ENCODE measurements around the gene MAU2. TPM values are rescaled to one million over a fixed set of nuclear protein-coding genes. Genes with fewer than 3 reads are reported as not detected.

Gene MAU2
- total and polyA plus RNA-seq, 2 of the 13 experiments (the other 11 are each of a cell fraction or from before 2014, with no cell fraction given), result 16.8 to 33.8 TPM

DNA sequence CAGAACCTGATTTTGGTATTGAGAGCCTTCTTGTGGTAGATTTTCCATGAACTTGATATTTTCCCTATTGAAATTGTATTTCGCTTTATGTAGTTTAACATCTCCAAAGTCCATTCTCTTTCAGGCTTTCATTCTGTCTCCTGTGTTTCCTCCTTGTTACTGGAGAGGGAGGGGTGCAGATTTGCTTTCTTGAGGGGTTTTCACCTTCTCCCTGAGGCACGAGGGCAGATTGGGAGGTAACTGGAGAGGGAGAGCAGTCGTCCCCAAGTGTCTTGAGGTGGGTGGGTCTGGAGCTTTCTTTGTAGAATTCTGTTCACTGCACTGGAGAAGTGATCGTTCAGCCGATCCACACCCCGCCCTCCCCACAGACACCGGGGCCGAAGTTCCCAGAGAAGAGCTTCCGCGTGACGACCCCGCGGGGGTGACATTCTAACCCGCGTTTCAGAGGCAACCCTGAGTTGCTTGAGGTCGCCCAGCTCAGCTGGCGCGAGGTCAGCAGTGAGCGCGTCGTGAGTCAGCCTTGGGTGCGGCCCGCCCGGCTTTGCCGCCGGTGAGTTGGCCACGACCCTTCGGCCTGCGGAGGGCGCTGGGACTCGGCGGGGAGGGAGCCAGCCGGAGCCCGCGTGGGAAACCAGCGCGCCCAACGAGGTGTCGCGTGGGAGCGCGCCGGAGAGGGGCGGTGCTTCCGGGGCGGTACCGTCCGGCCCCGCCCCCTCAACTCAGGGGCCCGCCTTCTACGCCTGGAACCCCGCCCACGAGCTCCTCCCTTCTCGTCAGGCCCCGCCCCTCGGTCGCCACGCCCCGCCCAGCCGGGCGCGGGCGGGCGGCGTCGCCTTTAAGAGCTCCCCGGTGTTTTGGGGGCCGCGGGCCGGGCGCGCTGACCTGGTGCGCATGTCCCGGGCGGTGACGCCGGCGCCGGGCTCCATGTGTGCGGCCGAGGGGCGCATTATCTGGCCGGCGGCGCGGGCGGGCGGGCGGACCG, 84.5 kb downstream of the MAU2 start, which contains the start of gene GATAD2A (continued):
- TF ChIP-seq BRF2 (CRISPR knock-in tag; IDR thresholded peaks at IDR 0.05) (peak; percentile 90), RBM22 (optimal IDR thresholded peaks at IDR 0.05; ENCODE audit: low read length) (no peak), SP1 (IDR thresholded peaks at IDR 0.05) (peak; percentile 81; the same call in 1 of the 2 replicates), SP1 (CRISPR knock-in tag; IDR thresholded peaks at IDR 0.05) (peak; percentile 93), ERF (CRISPR knock-in tag; IDR thresholded peaks at IDR 0.05) (peak; percentile 95), ZNF800 (CRISPR knock-in tag; IDR thresholded peaks at IDR 0.05) (peak; percentile 90), GFI1 (CRISPR knock-in tag; IDR thresholded peaks at IDR 0.05; ENCODE audit: borderline replicate concordance) (peak; percentile 82), MAFK (conservative IDR thresholded peaks at IDR 0.05 in 1 of 2, IDR thresholded peaks at IDR 0.05 in 1 of 2; ENCODE audit: low read length in 2 of 2) (no peak), ZNF597 (CRISPR knock-in tag; IDR thresholded peaks at IDR 0.05) (no peak), SSRP1 (CRISPR knock-in tag; IDR thresholded peaks at IDR 0.05) (no peak), MAFG (CRISPR knock-in tag; IDR thresholded peaks at IDR 0.05) (no peak), SMYD3 (CRISPR knock-in tag; IDR thresholded peaks at IDR 0.05) (peak; percentile 95; the same call in 1 of the 2 replicates), YY1 (IDR thresholded peaks at IDR 0.05; ENCODE audit: insufficient read depth, insufficient replicate concordance, low read depth, low read length) (peak; percentile 37), BORCS8-MEF2B (CRISPR knock-in tag; IDR thresholded peaks at IDR 0.05) (peak; percentile 96), FOXJ3 (CRISPR knock-in tag; IDR thresholded peaks at IDR 0.05; ENCODE audit: borderline replicate concordance) (no peak), BCLAF1 (IDR thresholded peaks at IDR 0.05) (no peak)
- TF ChIP-seq, protein P1, sequence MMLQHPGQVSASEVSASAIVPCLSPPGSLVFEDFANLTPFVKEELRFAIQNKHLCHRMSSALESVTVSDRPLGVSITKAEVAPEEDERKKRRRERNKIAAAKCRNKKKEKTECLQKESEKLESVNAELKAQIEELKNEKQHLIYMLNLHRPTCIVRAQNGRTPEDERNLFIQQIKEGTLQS (CRISPR knock-in tag; IDR thresholded peaks at IDR 0.05), result peak; percentile 58; the same call in 1 of the 2 replicates
- TF ChIP-seq, protein P2, sequence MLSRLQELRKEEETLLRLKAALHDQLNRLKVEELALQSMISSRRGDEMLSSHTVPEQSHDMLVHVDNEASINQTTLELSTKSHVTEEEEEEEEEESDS (CRISPR knock-in tag; IDR thresholded peaks at IDR 0.05; ENCODE audit: borderline replicate concordance), result peak; percentile 80; the same call in 1 of the 2 replicates

Data from HepG2 (cell line).